ENCODE measurements around the gene ZC3H6. TPM values are rescaled to one million over a fixed set of nuclear protein-coding genes. Genes with fewer than 3 reads are reported as not detected.
A peak's percentile ranks its signal among the peaks of the same experiment; 100 is the strongest.

The ZC3H6 gene
- total and polyA plus RNA-seq, 2 experiments from 2014 or later = 2.1 to 2.5 TPM

DNA sequence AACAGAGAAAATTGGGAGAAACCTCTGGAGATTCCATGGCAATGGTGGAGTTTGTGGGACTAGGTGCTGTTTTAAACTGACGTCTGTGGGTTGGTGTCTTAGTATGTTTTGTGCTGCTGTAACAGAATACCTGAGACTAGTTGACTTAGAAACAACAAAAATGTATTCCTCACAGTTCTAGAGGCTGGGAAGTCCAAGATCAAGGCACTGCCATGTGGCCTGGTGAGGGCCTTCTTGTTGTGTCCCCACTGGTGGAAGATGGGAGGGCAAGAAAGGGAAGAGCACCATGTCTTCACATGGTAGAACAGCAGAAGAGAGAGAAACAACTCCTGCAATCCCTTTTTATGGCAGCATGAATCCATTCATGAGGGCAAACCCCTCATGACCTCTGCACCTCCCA, 6.8 kb upstream of the ZC3H6 start:
- 87 to 92% methylated on average over 1 of the region's 1 CpG for WGBS, 2 experiments (ENCODE audit: low coverage in 1 of 2, low lambda C conversion rate in 2 of 2, missing lambda C conversion rate in 2 of 2)
- Histone ChIP-seq H4K20me1 (ENCODE audit: insufficient read depth) (no peaks in the 10 kb centered on the region), H3K27me3 (replicated peaks; ENCODE audit: insufficient read depth) (no peaks in the 10 kb centered on the region), H3K9me3 (ENCODE audit: low read depth) (no peaks in the 10 kb centered on the region), H2AFZ (no peak overlapping the region), H3K79me2 (ENCODE audit: insufficient read depth) (no peaks in the 10 kb centered on the region), H3F3A (ENCODE audit: insufficient read depth) (no peaks in the 10 kb centered on the region), H3K9me2 (ENCODE audit: insufficient read depth) (no peaks in the 10 kb centered on the region), H3K9ac (no peak overlapping the region), H3K4me1 (ENCODE audit: insufficient read depth) (no peaks in the 10 kb centered on the region), H3K4me3 (no peak overlapping the region), H3K27ac (no peak overlapping the region), H3K4me2 (ENCODE audit: unreplicated experiment) (no peak overlapping the region), H3K36me3 (ENCODE audit: low read depth) (no peaks in the 10 kb centered on the region)
- no peak for DNase-seq
- no peak for TF ChIP-seq EZH2 (IDR thresholded peaks at IDR 0.05; ENCODE audit: insufficient read depth, poor library complexity, severe bottlenecking)
- no peak for TF ChIP-seq EZH2phosphoT487 (IDR thresholded peaks at IDR 0.05; ENCODE audit: insufficient read depth, low read depth)
- in situ Hi-C loops (cut with MboI) = no loop called here

DNA sequence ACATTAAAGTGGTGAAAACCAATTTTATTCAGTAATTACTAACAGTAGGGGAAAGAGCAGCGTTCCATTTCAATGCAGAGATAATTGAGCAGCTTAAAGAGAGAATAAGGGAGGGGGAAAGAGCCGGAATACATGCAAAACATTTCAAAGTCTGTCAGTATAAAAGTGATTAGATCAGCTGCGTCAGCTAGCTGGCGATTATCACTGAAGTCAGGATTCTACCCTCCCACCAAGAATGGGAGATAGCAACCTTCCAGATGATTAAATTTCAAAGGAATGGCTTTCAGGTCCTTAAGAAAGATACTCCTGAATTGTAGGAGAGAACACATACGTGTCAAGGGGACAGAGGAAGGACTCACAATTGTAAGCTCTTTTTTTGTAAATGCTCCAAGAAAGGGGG, 2.7 kb upstream of the ZC3H6 start:
- Histone ChIP-seq H3K4me3 (no peak overlapping the region), H4K20me1 (ENCODE audit: insufficient read depth) (no peaks in the 10 kb centered on the region), H3K9ac (no peak overlapping the region), H3K9me3 (ENCODE audit: low read depth) (no peaks in the 10 kb centered on the region), H3K9me2 (ENCODE audit: insufficient read depth) (no peaks in the 10 kb centered on the region), H3K36me3 (ENCODE audit: low read depth) (no peaks in the 10 kb centered on the region), H3K27ac (no peak overlapping the region), H3K27me3 (replicated peaks; ENCODE audit: insufficient read depth) (no peaks in the 10 kb centered on the region), H3F3A (ENCODE audit: insufficient read depth) (0 out of 2 replicates have a peak, but pooled peaks cover 8% of the 10 kb centered on the region), H3K79me2 (ENCODE audit: insufficient read depth) (no peaks in the 10 kb centered on the region), H2AFZ (no peak overlapping the region), H3K4me1 (ENCODE audit: insufficient read depth) (peaks cover 12% of the 10 kb centered on the region; the same call in 1 of the 2 replicates), H3K4me2 (ENCODE audit: unreplicated experiment) (no peak overlapping the region)
- TF ChIP-seq EZH2 (IDR thresholded peaks at IDR 0.05; ENCODE audit: insufficient read depth, poor library complexity, severe bottlenecking) (no peak), EZH2phosphoT487 (IDR thresholded peaks at IDR 0.05; ENCODE audit: insufficient read depth, low read depth) (no peak)
- in situ Hi-C loops (cut with MboI) = no loop called here
- DNase-seq = no peak
- WGBS, 2 experiments (ENCODE audit: low coverage in 1 of 2, low lambda C conversion rate in 2 of 2, missing lambda C conversion rate in 2 of 2) = 77% methylated on average over 5 of the region's 5 CpGs

DNA sequence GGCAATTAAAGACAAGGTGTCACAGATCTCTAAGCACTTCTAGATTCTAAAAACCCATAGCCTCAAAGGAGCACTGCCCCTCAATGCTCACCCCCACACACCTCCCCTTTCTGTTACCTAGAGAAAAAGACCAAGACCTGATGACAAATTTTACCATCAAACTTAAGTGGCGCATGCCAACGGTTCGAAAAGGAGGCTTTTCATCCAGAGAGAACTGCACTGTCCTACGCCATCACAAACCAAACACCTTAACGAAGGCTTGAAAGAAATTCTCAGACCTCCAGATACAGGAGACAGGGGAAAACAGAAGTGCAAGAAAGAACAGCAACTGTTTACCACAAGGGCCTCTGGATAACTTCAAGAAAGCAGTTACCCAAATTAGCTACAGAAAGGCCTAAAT, 2.0 kb upstream of the ZC3H6 start:
- Histone ChIP-seq H3K4me2 (ENCODE audit: unreplicated experiment) (no peak overlapping the region), H3F3A (ENCODE audit: insufficient read depth) (0 out of 2 replicates have a peak, but pooled peaks cover 8% of the 10 kb centered on the region), H3K27ac (no peak overlapping the region), H3K9me3 (ENCODE audit: low read depth) (no peaks in the 10 kb centered on the region), H3K9me2 (ENCODE audit: insufficient read depth) (no peaks in the 10 kb centered on the region), H3K9ac (no peak overlapping the region), H2AFZ (no peak overlapping the region), H4K20me1 (ENCODE audit: insufficient read depth) (no peaks in the 10 kb centered on the region), H3K4me1 (ENCODE audit: insufficient read depth) (peaks cover 12% of the 10 kb centered on the region; the same call in 1 of the 2 replicates), H3K79me2 (ENCODE audit: insufficient read depth) (no peaks in the 10 kb centered on the region), H3K27me3 (replicated peaks; ENCODE audit: insufficient read depth) (no peaks in the 10 kb centered on the region), H3K36me3 (ENCODE audit: low read depth) (no peaks in the 10 kb centered on the region), H3K4me3 (no peak overlapping the region)
- TF ChIP-seq EZH2phosphoT487 (IDR thresholded peaks at IDR 0.05; ENCODE audit: insufficient read depth, low read depth) (no peak), EZH2 (IDR thresholded peaks at IDR 0.05; ENCODE audit: insufficient read depth, poor library complexity, severe bottlenecking) (no peak)
- DNase-seq = no peak
- in situ Hi-C loops (cut with MboI) = no loop called here
- 97 to 99% methylated on average over 5 of the region's 5 CpGs for WGBS, 2 experiments (ENCODE audit: low coverage in 1 of 2, low lambda C conversion rate in 2 of 2, missing lambda C conversion rate in 2 of 2)

DNA sequence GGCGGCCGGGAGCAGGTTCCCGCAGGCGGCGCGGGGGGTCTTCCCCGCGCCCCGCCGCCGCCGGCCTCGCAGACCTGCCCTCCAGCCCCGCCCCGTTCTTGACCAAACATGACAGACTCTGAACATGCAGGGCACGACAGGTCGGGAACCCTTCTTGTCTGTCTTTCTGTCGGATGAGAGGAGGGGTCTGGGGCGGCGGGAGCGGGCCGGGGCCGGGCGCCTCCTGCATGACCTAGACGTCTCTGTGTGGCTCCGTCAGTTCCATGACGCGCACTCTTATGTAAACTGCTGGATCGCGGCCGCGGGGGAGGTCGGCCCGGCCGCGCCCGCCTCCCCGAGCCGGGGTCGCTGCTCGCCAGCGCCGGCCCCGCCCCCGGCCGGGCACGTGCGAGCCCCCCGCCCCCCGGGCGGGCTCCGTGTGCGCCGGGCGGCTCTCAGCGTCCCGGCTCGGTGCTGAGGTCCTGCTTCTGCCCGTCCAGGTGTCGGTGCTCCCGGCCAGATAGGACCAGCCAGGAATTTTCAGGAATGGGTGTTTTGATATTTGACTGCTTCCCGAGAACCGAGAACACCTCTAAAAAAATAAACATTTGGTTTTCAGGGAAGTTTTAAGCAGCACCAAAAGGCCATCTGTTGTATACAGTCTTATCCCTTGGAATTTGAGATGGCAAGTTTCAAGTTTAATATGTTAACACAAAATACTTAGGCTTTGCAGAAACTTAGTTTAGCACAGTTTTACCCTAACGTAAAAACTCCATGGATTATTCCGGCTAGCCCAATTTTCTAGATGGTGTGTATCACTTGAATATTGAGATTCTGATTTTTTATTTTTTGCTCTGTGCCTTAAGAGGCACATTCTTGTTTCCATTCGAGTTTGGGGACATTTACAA, 733 bp downstream of the ZC3H6 start:
- 1 to 3% methylated on average over 20 to 49 of the region's 66 CpGs for WGBS, 2 experiments (ENCODE audit: low coverage in 1 of 2, low lambda C conversion rate in 2 of 2, missing lambda C conversion rate in 2 of 2)
- Histone ChIP-seq H4K20me1 (ENCODE audit: insufficient read depth) (no peaks in the 10 kb centered on the region), H3K27me3 (replicated peaks; ENCODE audit: insufficient read depth) (no peaks in the 10 kb centered on the region), H3K4me2 (ENCODE audit: unreplicated experiment) (peak overlapping the region; percentile 91), H3K4me1 (ENCODE audit: insufficient read depth) (peaks cover 12% of the 10 kb centered on the region; the same call in 1 of the 2 replicates), H3K79me2 (ENCODE audit: insufficient read depth) (no peaks in the 10 kb centered on the region; the same call in 1 of the 2 replicates), H3K4me3 (peak overlapping the region; percentile 91), H3K9me2 (ENCODE audit: insufficient read depth) (no peaks in the 10 kb centered on the region), H3K9ac (peak overlapping the region; percentile 99), H3K36me3 (ENCODE audit: low read depth) (no peaks in the 10 kb centered on the region), H2AFZ (peak overlapping the region; percentile 85), H3K27ac (peak overlapping the region; percentile 94), H3K9me3 (ENCODE audit: low read depth) (no peaks in the 10 kb centered on the region), H3F3A (ENCODE audit: insufficient read depth) (0 out of 2 replicates have a peak, but pooled peaks cover 8% of the 10 kb centered on the region)
- in situ Hi-C loops (cut with MboI) = no loop called here
- no peak for TF ChIP-seq EZH2phosphoT487 (IDR thresholded peaks at IDR 0.05; ENCODE audit: insufficient read depth, low read depth)
- TF ChIP-seq EZH2 (IDR thresholded peaks at IDR 0.05; ENCODE audit: insufficient read depth, poor library complexity, severe bottlenecking) = no peak
- peak; percentile 91 for DNase-seq

Measured in GM23248 (cell line).